ENCODE data around the gene FITM2.

DNA sequence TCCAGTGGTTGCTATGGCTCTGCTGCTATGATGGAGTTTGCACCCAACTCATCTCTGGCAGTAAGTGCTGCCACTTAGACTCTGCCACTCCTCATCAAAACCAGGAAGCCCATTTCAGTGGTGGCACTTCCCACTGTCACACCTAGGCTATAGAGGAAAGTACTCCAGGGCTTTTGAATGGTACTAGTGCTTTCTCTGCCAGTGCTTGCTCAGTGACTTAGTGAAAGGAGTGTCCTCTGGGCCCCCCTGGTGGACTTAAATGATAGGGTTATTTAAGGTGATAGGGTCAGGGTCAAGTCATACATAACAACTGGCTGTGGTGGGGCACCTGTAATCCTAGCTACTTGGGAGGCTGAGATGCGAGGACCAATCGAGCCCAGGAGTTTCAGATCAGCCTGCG is 22.8 kb downstream of the FITM2 start:
- TF ChIP-seq, protein P1, sequence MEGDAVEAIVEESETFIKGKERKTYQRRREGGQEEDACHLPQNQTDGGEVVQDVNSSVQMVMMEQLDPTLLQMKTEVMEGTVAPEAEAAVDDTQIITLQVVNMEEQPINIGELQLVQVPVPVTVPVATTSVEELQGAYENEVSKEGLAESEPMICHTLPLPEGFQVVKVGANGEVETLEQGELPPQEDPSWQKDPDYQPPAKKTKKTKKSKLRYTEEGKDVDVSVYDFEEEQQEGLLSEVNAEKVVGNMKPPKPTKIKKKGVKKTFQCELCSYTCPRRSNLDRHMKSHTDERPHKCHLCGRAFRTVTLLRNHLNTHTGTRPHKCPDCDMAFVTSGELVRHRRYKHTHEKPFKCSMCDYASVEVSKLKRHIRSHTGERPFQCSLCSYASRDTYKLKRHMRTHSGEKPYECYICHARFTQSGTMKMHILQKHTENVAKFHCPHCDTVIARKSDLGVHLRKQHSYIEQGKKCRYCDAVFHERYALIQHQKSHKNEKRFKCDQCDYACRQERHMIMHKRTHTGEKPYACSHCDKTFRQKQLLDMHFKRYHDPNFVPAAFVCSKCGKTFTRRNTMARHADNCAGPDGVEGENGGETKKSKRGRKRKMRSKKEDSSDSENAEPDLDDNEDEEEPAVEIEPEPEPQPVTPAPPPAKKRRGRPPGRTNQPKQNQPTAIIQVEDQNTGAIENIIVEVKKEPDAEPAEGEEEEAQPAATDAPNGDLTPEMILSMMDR (IDR thresholded peaks at IDR 0.05), result no peak
- TF ChIP-seq EZH2phosphoT487 (IDR thresholded peaks at IDR 0.05; ENCODE audit: borderline replicate concordance, low read depth), result no peak
- TF ChIP-seq NRF1 (IDR thresholded peaks at IDR 0.05; ENCODE audit: low read depth, low read length), result no peak
- no peak for TF ChIP-seq SMC3 (IDR thresholded peaks at IDR 0.05; ENCODE audit: low read depth, low read length)
- TF ChIP-seq EP300 (IDR thresholded peaks at IDR 0.05; ENCODE audit: borderline replicate concordance in 1 of 2, low read depth in 1 of 2, low read length in 1 of 2), result no peak
- TF ChIP-seq, protein P2, sequence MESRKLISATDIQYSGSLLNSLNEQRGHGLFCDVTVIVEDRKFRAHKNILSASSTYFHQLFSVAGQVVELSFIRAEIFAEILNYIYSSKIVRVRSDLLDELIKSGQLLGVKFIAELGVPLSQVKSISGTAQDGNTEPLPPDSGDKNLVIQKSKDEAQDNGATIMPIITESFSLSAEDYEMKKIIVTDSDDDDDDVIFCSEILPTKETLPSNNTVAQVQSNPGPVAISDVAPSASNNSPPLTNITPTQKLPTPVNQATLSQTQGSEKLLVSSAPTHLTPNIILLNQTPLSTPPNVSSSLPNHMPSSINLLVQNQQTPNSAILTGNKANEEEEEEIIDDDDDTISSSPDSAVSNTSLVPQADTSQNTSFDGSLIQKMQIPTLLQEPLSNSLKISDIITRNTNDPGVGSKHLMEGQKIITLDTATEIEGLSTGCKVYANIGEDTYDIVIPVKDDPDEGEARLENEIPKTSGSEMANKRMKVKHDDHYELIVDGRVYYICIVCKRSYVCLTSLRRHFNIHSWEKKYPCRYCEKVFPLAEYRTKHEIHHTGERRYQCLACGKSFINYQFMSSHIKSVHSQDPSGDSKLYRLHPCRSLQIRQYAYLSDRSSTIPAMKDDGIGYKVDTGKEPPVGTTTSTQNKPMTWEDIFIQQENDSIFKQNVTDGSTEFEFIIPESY (IDR thresholded peaks at IDR 0.05; ENCODE audit: borderline replicate concordance, low read depth), result no peak
- TF ChIP-seq, protein P3, sequence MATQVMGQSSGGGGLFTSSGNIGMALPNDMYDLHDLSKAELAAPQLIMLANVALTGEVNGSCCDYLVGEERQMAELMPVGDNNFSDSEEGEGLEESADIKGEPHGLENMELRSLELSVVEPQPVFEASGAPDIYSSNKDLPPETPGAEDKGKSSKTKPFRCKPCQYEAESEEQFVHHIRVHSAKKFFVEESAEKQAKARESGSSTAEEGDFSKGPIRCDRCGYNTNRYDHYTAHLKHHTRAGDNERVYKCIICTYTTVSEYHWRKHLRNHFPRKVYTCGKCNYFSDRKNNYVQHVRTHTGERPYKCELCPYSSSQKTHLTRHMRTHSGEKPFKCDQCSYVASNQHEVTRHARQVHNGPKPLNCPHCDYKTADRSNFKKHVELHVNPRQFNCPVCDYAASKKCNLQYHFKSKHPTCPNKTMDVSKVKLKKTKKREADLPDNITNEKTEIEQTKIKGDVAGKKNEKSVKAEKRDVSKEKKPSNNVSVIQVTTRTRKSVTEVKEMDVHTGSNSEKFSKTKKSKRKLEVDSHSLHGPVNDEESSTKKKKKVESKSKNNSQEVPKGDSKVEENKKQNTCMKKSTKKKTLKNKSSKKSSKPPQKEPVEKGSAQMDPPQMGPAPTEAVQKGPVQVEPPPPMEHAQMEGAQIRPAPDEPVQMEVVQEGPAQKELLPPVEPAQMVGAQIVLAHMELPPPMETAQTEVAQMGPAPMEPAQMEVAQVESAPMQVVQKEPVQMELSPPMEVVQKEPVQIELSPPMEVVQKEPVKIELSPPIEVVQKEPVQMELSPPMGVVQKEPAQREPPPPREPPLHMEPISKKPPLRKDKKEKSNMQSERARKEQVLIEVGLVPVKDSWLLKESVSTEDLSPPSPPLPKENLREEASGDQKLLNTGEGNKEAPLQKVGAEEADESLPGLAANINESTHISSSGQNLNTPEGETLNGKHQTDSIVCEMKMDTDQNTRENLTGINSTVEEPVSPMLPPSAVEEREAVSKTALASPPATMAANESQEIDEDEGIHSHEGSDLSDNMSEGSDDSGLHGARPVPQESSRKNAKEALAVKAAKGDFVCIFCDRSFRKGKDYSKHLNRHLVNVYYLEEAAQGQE (IDR thresholded peaks at IDR 0.05; ENCODE audit: low read depth, low read length), result no peak
- TF ChIP-seq YY1 (IDR thresholded peaks at IDR 0.05; ENCODE audit: low read depth), result no peak
- no peak for TF ChIP-seq FOXJ3 (CRISPR knock-in tag; IDR thresholded peaks at IDR 0.05)
- TF ChIP-seq JUND (IDR thresholded peaks at IDR 0.05), result no peak
- TF ChIP-seq, protein P4, sequence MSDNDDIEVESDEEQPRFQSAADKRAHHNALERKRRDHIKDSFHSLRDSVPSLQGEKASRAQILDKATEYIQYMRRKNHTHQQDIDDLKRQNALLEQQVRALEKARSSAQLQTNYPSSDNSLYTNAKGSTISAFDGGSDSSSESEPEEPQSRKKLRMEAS (IDR thresholded peaks at IDR 0.05; ENCODE audit: low read depth), result no peak
- no peak for TF ChIP-seq RXRA (IDR thresholded peaks at IDR 0.05; ENCODE audit: borderline replicate concordance, low read depth)
- no peak for TF ChIP-seq TAF1 (IDR thresholded peaks at IDR 0.05; ENCODE audit: borderline replicate concordance, low read depth, low read length)
